Measurements from ENCODE around the gene USP30. TPM values are rescaled to one million over a fixed set of nuclear protein-coding genes. Genes with fewer than 3 reads are reported as not detected.
"Not testable (repeated sequence)": the region's sequence is repeated elsewhere in the genome, so short reads cannot be mapped to it uniquely, and the experiment has no call there.

The USP30 gene
- total RNA-seq, 2 donors from 2014 or later = 13.8 to 19.1 TPM

DNA sequence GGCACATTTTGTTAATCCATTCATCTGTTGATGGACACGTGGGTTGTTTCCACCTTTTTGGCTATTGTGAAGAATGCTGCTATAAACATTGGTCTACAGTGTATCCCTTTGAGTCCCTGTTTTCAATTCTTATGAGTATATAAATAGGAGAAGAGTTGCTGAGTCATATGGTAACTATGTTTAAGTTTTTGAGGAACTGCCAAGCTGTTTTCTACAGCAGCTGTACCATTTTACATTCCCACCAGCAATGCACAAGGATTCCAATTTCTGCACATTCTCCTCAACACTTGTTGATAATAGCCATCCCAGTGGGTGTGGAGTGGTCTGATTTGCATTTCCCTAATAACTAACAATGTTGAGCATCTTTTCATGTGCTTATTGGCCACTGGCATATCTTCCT lies 24.6 kb upstream of the USP30 start:
- no peaks in the 10 kb centered on the region for H3K27me3 ChIP-seq
- DNase-seq (ENCODE audit: low spot score) = no peak
- no peaks in the 10 kb centered on the region for H3K9me3 ChIP-seq
- no peaks in the 10 kb centered on the region for H3K36me3 ChIP-seq
- no peak for TF ChIP-seq CTCF (IDR thresholded peaks at IDR 0.05)
- no peak overlapping the region for H3K27ac ChIP-seq
- no peak overlapping the region for H3K4me3 ChIP-seq
- H3K4me1 ChIP-seq = no peaks in the 10 kb centered on the region

- not testable (repeated sequence) for H3K36me3 ChIP-seq; H3K9me3 ChIP-seq; H3K4me1 ChIP-seq; H3K27ac ChIP-seq; H3K4me3 ChIP-seq; H3K27me3 ChIP-seq; DNase-seq (ENCODE audit: low spot score)
Measured at GRCh38 chr12:109028624-109029023, 23.8 kb upstream of the USP30 start.

DNA sequence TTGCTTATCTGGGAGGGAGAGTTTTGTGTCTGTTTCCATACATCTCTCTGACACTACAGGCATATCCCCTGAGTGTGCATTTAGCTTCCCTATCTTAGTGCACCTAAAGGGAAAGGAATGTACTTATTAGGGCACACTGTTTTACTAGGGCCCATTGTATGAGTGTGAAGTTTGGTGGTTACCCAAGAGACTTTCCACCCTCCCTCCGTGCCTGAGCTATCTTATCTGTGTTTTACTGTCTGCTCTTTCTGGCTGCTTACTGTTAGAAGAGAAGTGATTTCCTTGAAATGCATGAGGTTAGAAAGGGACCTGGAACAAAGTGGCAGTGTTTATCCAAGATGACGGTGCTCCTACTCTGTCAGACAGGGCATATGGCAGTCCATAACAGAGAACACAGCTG lies 23.0 kb upstream of the USP30 start:
- no peaks in the 10 kb centered on the region for H3K36me3 ChIP-seq
- no peak for DNase-seq (ENCODE audit: low spot score)
- no peak overlapping the region for H3K4me3 ChIP-seq
- H3K4me1 ChIP-seq = no peaks in the 10 kb centered on the region
- no peaks in the 10 kb centered on the region for H3K9me3 ChIP-seq
- no peak overlapping the region for H3K27ac ChIP-seq
- no peaks in the 10 kb centered on the region for H3K27me3 ChIP-seq
- no peak for TF ChIP-seq CTCF (IDR thresholded peaks at IDR 0.05)

DNA sequence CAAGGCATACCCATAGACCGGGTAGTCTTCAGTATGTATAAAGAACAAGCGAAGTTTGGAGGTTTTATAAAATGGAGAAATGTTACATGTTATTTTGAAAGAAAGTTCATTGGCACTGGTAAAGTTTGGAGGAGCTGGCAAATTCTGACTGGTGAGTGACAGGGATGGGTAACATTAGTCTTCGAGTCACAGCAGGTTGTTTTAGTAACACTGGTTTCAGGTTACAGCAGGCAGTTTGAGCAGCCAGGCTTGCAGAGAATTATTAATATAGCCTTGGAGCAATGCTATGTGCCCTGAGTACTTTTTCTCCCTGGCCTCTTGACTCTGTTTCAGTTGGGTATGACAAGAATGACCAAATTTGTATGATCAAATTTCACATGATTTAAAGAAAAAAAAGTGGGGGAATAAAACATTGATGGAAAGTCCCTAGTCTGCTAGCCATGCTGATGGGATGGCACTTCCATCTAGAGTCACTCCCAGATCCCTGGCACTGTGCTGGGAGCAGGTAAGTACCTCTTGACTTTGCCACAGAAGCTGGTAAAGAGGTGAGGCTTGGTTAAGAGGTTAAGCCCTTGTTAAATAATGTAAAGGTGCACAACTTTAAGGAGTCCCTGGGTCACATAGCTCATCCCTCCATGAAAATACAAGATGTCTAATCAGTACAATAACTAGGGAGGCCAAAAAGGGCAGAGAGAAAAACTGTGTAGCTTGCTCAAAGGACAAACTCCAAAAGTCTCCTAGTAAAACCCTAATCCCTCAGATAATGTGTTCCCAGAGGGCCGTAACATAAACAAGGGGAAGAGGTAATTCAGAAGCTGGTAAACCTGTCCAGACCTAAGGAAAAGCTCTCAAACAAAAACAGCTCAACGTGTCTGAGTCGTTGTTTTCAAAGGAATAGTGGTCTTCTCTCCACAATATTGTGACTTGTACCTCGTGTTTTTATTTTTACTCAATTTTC lies 18.9 kb upstream of the USP30 start:
- DNase-seq (ENCODE audit: low spot score) = no peak
- H3K36me3 ChIP-seq = no peaks in the 10 kb centered on the region
- H3K27ac ChIP-seq = no peak overlapping the region
- H3K27me3 ChIP-seq = no peaks in the 10 kb centered on the region
- peaks cover 0 to 11% of the 10 kb centered on the region in 2 donors for H3K9me3 ChIP-seq
- no peaks in the 10 kb centered on the region for H3K4me1 ChIP-seq
- TF ChIP-seq CTCF (IDR thresholded peaks at IDR 0.05) = no peak
- no peak overlapping the region for H3K4me3 ChIP-seq

DNA sequence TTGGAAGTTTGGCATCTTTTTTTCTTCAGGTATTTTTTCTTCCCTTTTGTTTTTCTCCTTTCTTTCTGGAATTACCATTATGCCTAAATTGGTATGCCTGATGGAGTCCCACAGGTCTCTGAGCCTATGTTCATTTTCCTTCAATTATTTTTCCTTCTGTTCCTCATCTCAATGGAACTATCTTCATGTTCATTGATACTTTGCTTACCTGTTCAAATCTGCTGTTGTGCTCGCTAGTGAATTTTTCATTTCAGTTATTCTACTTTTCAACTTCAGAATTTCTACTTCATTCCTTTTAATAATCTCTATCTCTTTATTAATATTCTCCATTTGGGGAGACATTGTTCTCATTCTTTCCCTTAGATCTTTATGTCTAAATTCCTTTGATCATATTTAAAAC lies 15.4 kb upstream of the USP30 start:
- no peak for DNase-seq (ENCODE audit: low spot score)
- TF ChIP-seq CTCF (IDR thresholded peaks at IDR 0.05) = no peak
- no peaks in the 10 kb centered on the region for H3K4me1 ChIP-seq
- peaks cover 0 to 24% of the 10 kb centered on the region in 2 donors for H3K9me3 ChIP-seq
- no peaks in the 10 kb centered on the region for H3K36me3 ChIP-seq
- H3K4me3 ChIP-seq = no peak overlapping the region
- no peak overlapping the region for H3K27ac ChIP-seq
- H3K27me3 ChIP-seq = no peaks in the 10 kb centered on the region

DNA sequence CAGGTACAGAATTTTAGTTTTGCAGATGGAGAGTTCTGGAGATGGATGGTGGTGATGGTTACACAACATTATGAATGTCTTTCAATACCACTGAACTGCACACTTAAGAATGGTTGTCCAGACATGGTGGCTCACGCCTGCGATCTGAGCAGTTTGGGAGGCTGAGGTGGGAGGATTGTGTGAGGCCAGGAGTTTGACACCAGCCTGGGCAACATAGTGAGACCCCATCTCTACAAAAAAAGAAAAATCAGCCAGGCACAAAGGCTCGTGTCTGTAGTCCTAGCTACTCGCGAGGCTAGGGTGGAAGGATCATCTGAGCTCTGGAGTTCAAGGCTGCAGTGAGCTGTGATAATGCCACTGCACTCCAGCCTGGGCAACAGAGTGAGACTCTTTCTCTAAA lies 8.1 kb upstream of the USP30 start:
- Histone ChIP-seq H3K9me3 (peaks cover 0 to 12% of the 10 kb centered on the region in 2 donors), H3K36me3 (no peaks in the 10 kb centered on the region), H3K4me1 (no peaks in the 10 kb centered on the region), H3K4me3 (no peak overlapping the region), H3K27me3 (no peaks in the 10 kb centered on the region), H3K27ac (no peak overlapping the region)
- TF ChIP-seq CTCF (IDR thresholded peaks at IDR 0.05) = no peak
- no peak for DNase-seq (ENCODE audit: low spot score)

Measured in right atrium auricular region (tissue), 2 donors.